ENCODE measurements around the gene OR5AU1. TPM values are rescaled to one million over a fixed set of nuclear protein-coding genes. Genes with fewer than 3 reads are reported as not detected.
A peak's percentile ranks its signal among the peaks of the same experiment; 100 is the strongest.
"Not testable (repeated sequence)": the region's sequence is repeated elsewhere in the genome, so short reads cannot be mapped to it uniquely, and the experiment has no call there.

OR5AU1 gene
- polyA plus RNA-seq, 3 donors, result not detected

- Histone ChIP-seq H3K4me2 (replicated peaks; ENCODE audit: extremely low read depth, low read length, poor library complexity, severe bottlenecking) (no peak overlapping the region), H3K9ac (ENCODE audit: insufficient read depth, low read length, poor library complexity, severe bottlenecking) (no peak overlapping the region), H4K20me1 (ENCODE audit: insufficient read depth, low read length) (no peaks in the 10 kb centered on the region), H3K27ac (ENCODE audit: low read depth in 1 of 2, low read length in 2 of 2) (no peak overlapping the region), H3K9me3 (replicated peaks in 1 of 2; ENCODE audit: control insufficient read depth in 1 of 2, insufficient read depth in 1 of 2, low read length in 2 of 2) (peaks cover 0 to 16% of the 10 kb centered on the region in 2 donors), H3K36me3 (replicated peaks in 1 of 2; ENCODE audit: control insufficient read depth in 1 of 2, insufficient read depth in 2 of 2, low read length in 2 of 2) (no peaks in the 10 kb centered on the region), H3K4me3 (replicated peaks in 1 of 3; ENCODE audit: low read depth in 2 of 3, low read length in 3 of 3) (no peak overlapping the region), H3K4me1 (ENCODE audit: control insufficient read depth in 1 of 2, insufficient read depth in 2 of 2, low read length in 2 of 2) (no peaks in the 10 kb centered on the region), H3K27me3 (ENCODE audit: control insufficient read depth in 2 of 2, insufficient read depth in 2 of 2, low read length in 2 of 2) (no peaks in the 10 kb centered on the region), H2AFZ (ENCODE audit: insufficient read depth, low read depth, low read length, poor library complexity, severe bottlenecking) (no peak overlapping the region), H3K79me2 (ENCODE audit: insufficient read depth, low read length) (no peaks in the 10 kb centered on the region)
- peaks cover 5 to 20% (median 10%) of the 10 kb centered on the region in 3 donors for H3K27me3 Mint-ChIP-seq (ENCODE audit: low read depth in 3 of 3)
- 100% methylated on average over 4 of the region's 4 CpGs for WGBS (ENCODE audit: insufficient coverage)
- intact Hi-C loops (cut with micrococcal nuclease), result no loop called here
- H3K4me3 Mint-ChIP-seq, result no peak overlapping the region
- H3K27ac Mint-ChIP-seq, result peak overlapping the region in 1 of 7 donors; percentile 48
- no peaks in the 10 kb centered on the region for H3K4me1 Mint-ChIP-seq
- no peak for TF ChIP-seq CTCF (IDR thresholded peaks at IDR 0.05)
- no peak for DNase-seq
- H3K9me3 Mint-ChIP-seq, result peaks cover 6 to 21% (median 9%) of the 10 kb centered on the region in 7 donors
- H3K36me3 Mint-ChIP-seq, result no peaks in the 10 kb centered on the region
These were observed 13.7 kb upstream of the OR5AU1 start for GRCh38 chr14:21169573-21169972.

- Histone ChIP-seq H2AFZ (ENCODE audit: insufficient read depth, low read depth, low read length, poor library complexity, severe bottlenecking) (no peak overlapping the region), H3K9ac (ENCODE audit: insufficient read depth, low read length, poor library complexity, severe bottlenecking) (no peak overlapping the region), H3K79me2 (ENCODE audit: insufficient read depth, low read length) (no peaks in the 10 kb centered on the region), H3K4me2 (replicated peaks; ENCODE audit: extremely low read depth, low read length, poor library complexity, severe bottlenecking) (no peak overlapping the region), H3K36me3 (replicated peaks in 1 of 2; ENCODE audit: control insufficient read depth in 1 of 2, insufficient read depth in 2 of 2, low read length in 2 of 2) (no peaks in the 10 kb centered on the region), H3K9me3 (replicated peaks in 1 of 2; ENCODE audit: control insufficient read depth in 1 of 2, insufficient read depth in 1 of 2, low read length in 2 of 2) (peaks cover 0 to 16% of the 10 kb centered on the region in 2 donors), H3K4me1 (ENCODE audit: control insufficient read depth in 1 of 2, insufficient read depth in 2 of 2, low read length in 2 of 2) (no peaks in the 10 kb centered on the region), H3K27me3 (ENCODE audit: control insufficient read depth in 2 of 2, insufficient read depth in 2 of 2, low read length in 2 of 2) (no peaks in the 10 kb centered on the region), H3K27ac (ENCODE audit: low read depth in 1 of 2, low read length in 2 of 2) (no peak overlapping the region), H4K20me1 (ENCODE audit: insufficient read depth, low read length) (no peaks in the 10 kb centered on the region), H3K4me3 (replicated peaks in 1 of 3; ENCODE audit: low read depth in 2 of 3, low read length in 3 of 3) (no peak overlapping the region)
- peaks cover 1% of the 10 kb centered on the region for H3K4me1 Mint-ChIP-seq
- H3K27ac Mint-ChIP-seq, result peak overlapping the region in 1 of 7 donors; percentile 65
- no peaks in the 10 kb centered on the region for H3K36me3 Mint-ChIP-seq
- H3K9me3 Mint-ChIP-seq, result peaks cover 5 to 20% (median 8%) of the 10 kb centered on the region in 7 donors
- no peak overlapping the region for H3K4me3 Mint-ChIP-seq
- H3K27me3 Mint-ChIP-seq (ENCODE audit: low read depth in 3 of 3), result peaks cover 5 to 15% (median 6%) of the 10 kb centered on the region in 3 donors
- DNase-seq, result no peak
- TF ChIP-seq CTCF (IDR thresholded peaks at IDR 0.05), result no peak
- intact Hi-C loops (cut with micrococcal nuclease), result no loop called here
- WGBS (ENCODE audit: insufficient coverage), result 100% methylated on average over 1 of the region's 8 CpGs
These were observed 12.2 kb upstream of the OR5AU1 start for GRCh38 chr14:21168055-21168454.

- H3K4me2 ChIP-seq (replicated peaks; ENCODE audit: extremely low read depth, low read length, poor library complexity, severe bottlenecking); DNase-seq; H3K9ac ChIP-seq (ENCODE audit: insufficient read depth, low read length, poor library complexity, severe bottlenecking); H3K4me3 ChIP-seq (replicated peaks in 1 of 3; ENCODE audit: low read depth in 2 of 3, low read length in 3 of 3); H2AFZ ChIP-seq (ENCODE audit: insufficient read depth, low read depth, low read length, poor library complexity, severe bottlenecking); H4K20me1 ChIP-seq (ENCODE audit: insufficient read depth, low read length); H3K36me3 ChIP-seq (replicated peaks in 1 of 2; ENCODE audit: control insufficient read depth in 1 of 2, insufficient read depth in 2 of 2, low read length in 2 of 2); H3K36me3 Mint-ChIP-seq; H3K79me2 ChIP-seq (ENCODE audit: insufficient read depth, low read length); intact Hi-C loops (cut with micrococcal nuclease); H3K4me3 Mint-ChIP-seq; H3K27ac ChIP-seq (ENCODE audit: low read depth in 1 of 2, low read length in 2 of 2); H3K4me1 ChIP-seq (ENCODE audit: control insufficient read depth in 1 of 2, insufficient read depth in 2 of 2, low read length in 2 of 2); H3K27me3 ChIP-seq (ENCODE audit: control insufficient read depth in 2 of 2, insufficient read depth in 2 of 2, low read length in 2 of 2); H3K4me1 Mint-ChIP-seq; H3K27ac Mint-ChIP-seq: not testable (repeated sequence)
- H3K9me3 ChIP-seq (replicated peaks in 1 of 2; ENCODE audit: control insufficient read depth in 1 of 2, insufficient read depth in 1 of 2, low read length in 2 of 2), result peaks cover 0 to 16% of the 10 kb centered on the region in 2 donors
- no CpG with 5 or more reads among the region's 1 CpG for WGBS (ENCODE audit: insufficient coverage)
- Mint-ChIP-seq H3K27me3 (ENCODE audit: low read depth in 3 of 3) (peaks cover 2 to 18% (median 5%) of the 10 kb centered on the region in 3 donors), H3K9me3 (peaks cover 0 to 15% (median 6%) of the 10 kb centered on the region in 7 donors)
These were observed 9.8 kb upstream of the OR5AU1 start for GRCh38 chr14:21165670-21166069.

All from CD14-positive monocyte (primary cell).